Measurements from ENCODE around the gene DEFB121. TPM values are rescaled to one million over a fixed set of nuclear protein-coding genes. Genes with fewer than 3 reads are reported as not detected.

DEFB121 gene
- not detected in 3 replicates for total RNA-seq
- long read RNA-seq: 0 reads

DNA sequence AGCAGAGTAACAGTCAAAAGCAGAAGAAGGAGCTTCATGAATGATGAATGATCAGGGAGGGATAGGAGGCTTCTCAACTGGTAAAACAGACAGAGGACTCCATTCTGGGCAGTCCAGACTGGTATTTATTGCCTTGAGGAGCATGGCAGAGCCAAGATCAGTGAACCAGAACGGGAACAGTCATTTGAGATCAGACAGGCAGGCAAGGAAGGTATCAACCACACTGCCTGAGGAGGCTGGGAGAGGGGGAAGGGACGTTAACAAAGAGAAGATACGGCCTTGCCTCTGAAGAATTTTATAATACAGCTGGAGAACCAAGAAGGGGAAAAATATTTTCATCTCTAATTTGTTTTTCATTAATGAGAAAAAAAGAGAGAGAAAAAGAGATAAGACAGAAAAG, at the start of gene DEFB121:
TSS of gene DEFB121 (minus strand) at position 101 of the 400 bp plus-strand sequence. CDS start at position 38, 63 bp downstream.
- DNase-seq (ENCODE audit: low spot score): no peak
- no peak within 1 kb of the TSS for H3K27ac Mint-ChIP-seq (ENCODE audit: unreplicated experiment)
- TF ChIP-seq, protein P1, sequence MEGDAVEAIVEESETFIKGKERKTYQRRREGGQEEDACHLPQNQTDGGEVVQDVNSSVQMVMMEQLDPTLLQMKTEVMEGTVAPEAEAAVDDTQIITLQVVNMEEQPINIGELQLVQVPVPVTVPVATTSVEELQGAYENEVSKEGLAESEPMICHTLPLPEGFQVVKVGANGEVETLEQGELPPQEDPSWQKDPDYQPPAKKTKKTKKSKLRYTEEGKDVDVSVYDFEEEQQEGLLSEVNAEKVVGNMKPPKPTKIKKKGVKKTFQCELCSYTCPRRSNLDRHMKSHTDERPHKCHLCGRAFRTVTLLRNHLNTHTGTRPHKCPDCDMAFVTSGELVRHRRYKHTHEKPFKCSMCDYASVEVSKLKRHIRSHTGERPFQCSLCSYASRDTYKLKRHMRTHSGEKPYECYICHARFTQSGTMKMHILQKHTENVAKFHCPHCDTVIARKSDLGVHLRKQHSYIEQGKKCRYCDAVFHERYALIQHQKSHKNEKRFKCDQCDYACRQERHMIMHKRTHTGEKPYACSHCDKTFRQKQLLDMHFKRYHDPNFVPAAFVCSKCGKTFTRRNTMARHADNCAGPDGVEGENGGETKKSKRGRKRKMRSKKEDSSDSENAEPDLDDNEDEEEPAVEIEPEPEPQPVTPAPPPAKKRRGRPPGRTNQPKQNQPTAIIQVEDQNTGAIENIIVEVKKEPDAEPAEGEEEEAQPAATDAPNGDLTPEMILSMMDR (IDR thresholded peaks at IDR 0.05): no peak
- peaks cover 7% of the 10 kb centered on the region for H3K27me3 Mint-ChIP-seq (ENCODE audit: low read depth)
- H3K36me3 Mint-ChIP-seq (ENCODE audit: low read depth): no peaks in the 10 kb centered on the region
- no peaks in the 10 kb centered on the region for H3K4me1 Mint-ChIP-seq (ENCODE audit: low read depth)
- H3K4me3 Mint-ChIP-seq (ENCODE audit: unreplicated experiment): no peak within 1 kb of the TSS
- peaks cover 4% of the 10 kb centered on the region for H3K9me3 Mint-ChIP-seq (ENCODE audit: low read depth)

DNA sequence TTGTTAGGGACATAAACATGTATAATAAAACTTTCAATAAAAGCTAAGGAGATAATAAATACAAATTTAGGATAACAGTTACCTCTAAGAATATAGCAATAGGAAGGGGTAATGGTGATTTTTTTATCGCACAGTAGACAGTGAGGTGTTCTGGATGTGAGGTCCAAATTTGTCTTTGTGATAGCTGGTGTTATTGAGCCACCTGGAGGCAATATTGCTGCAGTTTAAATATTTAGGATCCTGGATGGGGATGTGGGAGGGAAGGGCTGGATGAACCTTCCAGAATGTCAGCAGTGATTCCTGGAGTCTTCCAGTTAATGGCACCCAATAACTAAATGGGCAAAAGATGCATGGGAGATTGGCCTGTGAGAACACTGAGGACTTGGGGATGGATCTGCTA, 48.3 kb upstream of the DEFB121 start:
- Mint-ChIP-seq H3K27me3 (ENCODE audit: low read depth) (peaks cover 13% of the 10 kb centered on the region), H3K27ac (ENCODE audit: unreplicated experiment) (no peak overlapping the region), H3K9me3 (ENCODE audit: low read depth) (no peaks in the 10 kb centered on the region), H3K36me3 (ENCODE audit: low read depth) (no peaks in the 10 kb centered on the region), H3K4me3 (ENCODE audit: unreplicated experiment) (no peak overlapping the region), H3K4me1 (ENCODE audit: low read depth) (peaks cover 10% of the 10 kb centered on the region)
- DNase-seq (ENCODE audit: low spot score): no peak
- TF ChIP-seq, protein P1 (IDR thresholded peaks at IDR 0.05): no peak

- Mint-ChIP-seq H3K27me3 (ENCODE audit: low read depth) (peaks cover 12% of the 10 kb centered on the region), H3K9me3 (ENCODE audit: low read depth) (peaks cover 8% of the 10 kb centered on the region), H3K36me3 (ENCODE audit: low read depth) (no peaks in the 10 kb centered on the region), H3K4me1 (ENCODE audit: low read depth) (peaks cover 10% of the 10 kb centered on the region), H3K27ac (ENCODE audit: unreplicated experiment) (peak overlapping the region; percentile 84), H3K4me3 (ENCODE audit: unreplicated experiment) (no peak overlapping the region)
- TF ChIP-seq, protein P1 (IDR thresholded peaks at IDR 0.05): no peak
- DNase-seq (ENCODE audit: low spot score): no peak
Measured at GRCh38 chr20:31452575-31452974, 46.6 kb upstream of the DEFB121 start.

- H3K27me3 Mint-ChIP-seq (ENCODE audit: low read depth): peaks cover 23% of the 10 kb centered on the region
- no peaks in the 10 kb centered on the region for H3K36me3 Mint-ChIP-seq (ENCODE audit: low read depth)
- no peak overlapping the region for H3K27ac Mint-ChIP-seq (ENCODE audit: unreplicated experiment)
- H3K4me1 Mint-ChIP-seq (ENCODE audit: low read depth): peaks cover 10% of the 10 kb centered on the region
- no peak overlapping the region for H3K4me3 Mint-ChIP-seq (ENCODE audit: unreplicated experiment)
- H3K9me3 Mint-ChIP-seq (ENCODE audit: low read depth): peaks cover 8% of the 10 kb centered on the region
- DNase-seq (ENCODE audit: low spot score): no peak
- TF ChIP-seq, protein P1 (IDR thresholded peaks at IDR 0.05): no peak
Measured at GRCh38 chr20:31449511-31450414, 43.7 kb upstream of the DEFB121 start.

DNA sequence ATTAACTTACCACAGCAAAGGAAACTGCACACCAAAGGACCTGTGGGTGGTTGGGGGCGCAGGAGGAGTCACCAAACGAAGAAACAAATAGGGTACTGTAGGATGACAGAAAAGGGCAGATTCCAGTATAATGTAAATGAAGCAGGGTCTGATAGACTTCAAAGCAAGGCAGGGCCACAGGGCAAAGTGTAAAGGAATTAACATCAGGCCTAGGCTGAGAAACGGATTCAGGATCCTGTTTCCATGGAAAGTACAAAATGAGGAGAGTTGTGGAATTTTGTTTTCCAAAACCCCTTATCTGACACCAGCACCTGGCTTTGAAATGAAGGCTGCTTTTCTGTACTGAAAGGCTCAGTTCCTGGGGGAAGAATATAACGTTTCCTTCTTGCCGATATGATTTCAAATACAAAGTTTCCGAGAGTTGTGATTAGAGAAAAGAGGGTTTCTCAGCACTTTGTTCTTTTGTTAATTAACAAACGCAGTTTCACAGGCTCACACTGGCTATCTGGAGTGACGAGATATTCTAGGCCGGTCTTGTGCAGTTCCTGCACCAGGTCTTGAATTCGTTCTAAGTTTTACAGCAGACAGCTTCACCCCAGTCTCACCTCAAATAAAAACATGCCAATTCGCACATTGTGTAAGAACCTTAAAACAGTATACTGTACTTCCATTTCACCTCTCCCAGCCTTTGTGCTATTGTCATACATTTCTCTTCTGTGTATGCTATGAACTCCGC, 40.2 kb upstream of the DEFB121 start:
- no peaks in the 10 kb centered on the region for H3K4me1 Mint-ChIP-seq (ENCODE audit: low read depth)
- no peaks in the 10 kb centered on the region for H3K36me3 Mint-ChIP-seq (ENCODE audit: low read depth)
- H3K27ac Mint-ChIP-seq (ENCODE audit: unreplicated experiment): no peak overlapping the region
- TF ChIP-seq, protein P1 (IDR thresholded peaks at IDR 0.05): no peak
- H3K27me3 Mint-ChIP-seq (ENCODE audit: low read depth): peaks cover 39% of the 10 kb centered on the region
- peaks cover 8% of the 10 kb centered on the region for H3K9me3 Mint-ChIP-seq (ENCODE audit: low read depth)
- DNase-seq (ENCODE audit: low spot score): no peak
- H3K4me3 Mint-ChIP-seq (ENCODE audit: unreplicated experiment): no peak overlapping the region
